Activated naive CD4-positive, alpha-beta T cell treated with anti-CD3 and anti-CD28 coated beads, Interleukin-2, amount 10 ng/mL, durations not matched to agents 7 days and 5 days (primary cell): Measurements from ENCODE around the gene RAB3GAP1.

ENCODE experiments used
- CTCF ChIA-PET: fragments of 350-600 bp; sonication (Branson Sonifier 250); formaldehyde crosslinking; loops from one replicate; lab custom pipeline; 2021; ENCODE audit warnings: antibody characterized with exemption; lab: Charles Lee
- DNase-seq: peaks from one replicate; pipeline ENCODE4 v3.0.0-alpha.2; 2020
- H3K27ac Mint-ChIP-seq: one replicate; pipeline ENCODE4 v1.8.0; 2021; ENCODE audit warnings: mild to moderate bottlenecking, moderate library complexity, mixed read lengths
- H3K27me3 Mint-ChIP-seq: one replicate; pipeline ENCODE4 v1.8.0; 2021; ENCODE audit warnings: mild to moderate bottlenecking, mixed read lengths
- H3K36me3 Mint-ChIP-seq: one replicate; pipeline ENCODE4 v1.8.0; 2021; ENCODE audit warnings: mixed read lengths
- H3K4me1 Mint-ChIP-seq: one replicate; pipeline ENCODE4 v1.8.0; 2021; ENCODE audit warnings: mixed read lengths
- H3K4me3 Mint-ChIP-seq: one replicate; pipeline ENCODE4 v1.8.0; 2021; ENCODE audit warnings: mild to moderate bottlenecking, moderate library complexity, mixed read lengths
- H3K9me3 Mint-ChIP-seq: one replicate; pipeline ENCODE4 v1.8.0; 2021; ENCODE audit warnings: mixed read lengths

The RAB3GAP1 gene

DNA sequence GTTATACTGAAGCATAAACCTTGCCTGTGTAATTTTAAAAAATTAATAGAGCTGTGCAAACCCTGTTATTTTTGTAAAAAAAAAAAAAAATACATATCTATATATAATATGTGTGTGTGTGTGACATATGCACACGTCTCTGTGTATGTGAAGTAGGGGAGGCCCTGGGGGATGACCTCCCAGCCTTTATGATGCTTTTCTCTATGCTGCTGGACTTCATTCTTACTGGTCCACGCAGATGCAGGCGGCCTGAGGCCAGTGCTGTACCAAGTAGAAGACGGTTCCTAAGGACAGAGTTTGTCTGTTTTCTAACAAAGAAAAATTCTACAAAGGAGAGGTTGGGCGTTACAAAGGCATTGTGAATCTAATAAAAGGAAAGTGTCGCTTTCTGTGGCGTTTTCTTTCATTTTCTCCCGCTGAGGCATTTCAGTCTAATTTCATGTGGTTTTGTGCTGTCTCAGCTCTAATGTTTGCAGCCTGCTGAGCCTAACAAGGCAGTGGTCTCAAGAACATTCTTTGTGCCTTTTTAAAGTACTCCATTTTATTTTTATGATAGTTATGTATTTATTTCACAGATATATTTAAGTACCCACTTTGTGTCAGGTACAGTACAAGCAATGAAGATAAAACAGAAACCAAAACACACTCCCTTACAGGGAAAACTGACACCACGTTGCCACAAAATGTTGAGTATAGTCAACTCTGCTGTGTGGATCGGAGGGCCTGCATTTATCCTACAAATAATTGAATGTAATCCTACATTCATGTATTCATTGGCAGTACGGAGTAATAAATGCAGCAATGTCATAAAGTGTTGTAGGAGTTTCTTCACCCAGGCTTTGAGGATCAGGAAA, 118.0 kb downstream of the RAB3GAP1 start:
- DNase-seq, result no peak
- peaks cover 7% of the 10 kb centered on the region for H3K4me1 Mint-ChIP-seq
- peak overlapping the region; percentile 17 for H3K4me3 Mint-ChIP-seq
- CTCF ChIA-PET, result interaction anchor here (1.2 kb wide), 1 partner anchor 166 kb away, joined by 5 read pairs; no protein-coding TSS in a partner anchor
- peaks cover 37% of the 10 kb centered on the region for H3K36me3 Mint-ChIP-seq
- no peaks in the 10 kb centered on the region for H3K27me3 Mint-ChIP-seq
- H3K9me3 Mint-ChIP-seq, result no peaks in the 10 kb centered on the region
- H3K27ac Mint-ChIP-seq, result peak overlapping the region; percentile 84

GRCh38 chr2:135174049-135174809, 122.1 kb downstream of the RAB3GAP1 start:
- H3K4me1 Mint-ChIP-seq, result peaks cover 7% of the 10 kb centered on the region
- H3K4me3 Mint-ChIP-seq, result no peak overlapping the region
- peaks cover 7% of the 10 kb centered on the region for H3K9me3 Mint-ChIP-seq
- H3K27me3 Mint-ChIP-seq, result no peaks in the 10 kb centered on the region
- no peak for DNase-seq
- CTCF ChIA-PET, result no interaction called here
- H3K36me3 Mint-ChIP-seq, result peaks cover 41% of the 10 kb centered on the region
- H3K27ac Mint-ChIP-seq, result no peak overlapping the region

GRCh38 chr2:135174810-135175093, 122.7 kb downstream of the RAB3GAP1 start:
- Mint-ChIP-seq H3K27me3 (no peaks in the 10 kb centered on the region), H3K4me1 (peaks cover 7% of the 10 kb centered on the region), H3K9me3 (peaks cover 7% of the 10 kb centered on the region), H3K36me3 (peaks cover 38% of the 10 kb centered on the region), H3K4me3 (no peak overlapping the region), H3K27ac (no peak overlapping the region)
- DNase-seq, result no peak
- CTCF ChIA-PET, result no interaction called here

DNA sequence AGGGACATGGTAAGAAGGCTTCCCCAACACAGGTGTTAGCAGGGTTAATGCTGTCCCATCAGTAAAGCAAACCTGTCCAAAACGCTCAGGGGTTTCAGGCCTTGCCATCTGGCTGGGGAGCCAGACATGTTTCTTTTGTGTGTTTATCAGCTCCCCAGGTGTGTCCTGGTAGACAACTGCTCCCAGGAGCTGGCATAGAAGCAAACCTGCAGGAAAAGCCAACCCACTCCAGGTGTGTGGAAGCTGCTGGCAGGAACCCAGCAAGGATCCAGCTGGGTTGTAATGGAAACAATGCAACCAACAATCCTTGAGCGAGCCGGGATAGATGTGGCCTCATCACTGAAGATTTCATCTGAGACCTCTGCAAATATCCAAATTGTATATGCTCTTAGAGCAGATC, 123.1 kb downstream of the RAB3GAP1 start:
- no peak overlapping the region for H3K4me3 Mint-ChIP-seq
- H3K4me1 Mint-ChIP-seq, result peaks cover 4% of the 10 kb centered on the region
- no peak for DNase-seq
- peaks cover 38% of the 10 kb centered on the region for H3K36me3 Mint-ChIP-seq
- no peak overlapping the region for H3K27ac Mint-ChIP-seq
- H3K27me3 Mint-ChIP-seq, result no peaks in the 10 kb centered on the region
- peaks cover 7% of the 10 kb centered on the region for H3K9me3 Mint-ChIP-seq
- CTCF ChIA-PET, result no interaction called here

DNA sequence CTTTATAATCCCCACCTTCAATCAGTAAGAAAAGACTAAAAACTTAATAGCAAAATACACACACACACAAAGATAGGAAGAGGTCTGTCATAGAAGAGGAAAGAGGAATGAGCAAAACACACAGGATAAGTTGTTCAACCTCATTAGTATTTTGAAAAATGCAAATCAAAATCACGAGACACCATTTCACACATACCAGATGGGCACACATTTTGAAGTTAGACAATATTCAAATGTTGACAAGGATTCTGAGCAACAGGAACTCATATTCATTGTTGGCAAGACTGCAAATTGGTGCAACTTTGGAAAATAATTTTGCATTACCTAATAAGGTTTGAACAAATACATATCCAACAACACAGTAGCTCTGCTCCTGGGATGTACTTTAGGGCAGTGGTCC, 127.6 kb downstream of the RAB3GAP1 start:
- no peak overlapping the region for H3K27ac Mint-ChIP-seq
- peaks cover 17% of the 10 kb centered on the region for H3K36me3 Mint-ChIP-seq
- H3K27me3 Mint-ChIP-seq, result no peaks in the 10 kb centered on the region
- CTCF ChIA-PET, result no interaction called here
- peaks cover 7% of the 10 kb centered on the region for H3K9me3 Mint-ChIP-seq
- DNase-seq, result no peak
- H3K4me1 Mint-ChIP-seq, result no peaks in the 10 kb centered on the region
- H3K4me3 Mint-ChIP-seq, result no peak overlapping the region

DNA sequence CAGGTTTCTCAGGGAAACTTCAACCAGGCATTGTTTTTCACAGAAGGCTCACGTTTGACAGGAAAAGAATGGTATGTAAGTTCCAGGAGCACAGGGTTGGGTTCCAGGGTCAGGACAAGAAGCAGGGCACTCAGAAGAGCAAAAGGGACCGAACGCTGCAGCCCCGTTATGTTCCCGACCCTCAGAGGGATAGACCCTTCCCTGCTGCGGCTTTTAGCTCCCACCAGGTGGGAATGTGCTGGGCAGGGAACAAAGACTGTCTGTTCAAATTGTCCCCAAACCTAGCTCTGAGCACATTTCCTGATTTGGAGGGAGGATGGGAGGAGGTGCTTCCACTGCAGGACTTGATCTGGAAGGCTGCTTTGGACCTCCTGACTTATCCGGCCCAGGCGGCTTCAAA, 130.1 kb downstream of the RAB3GAP1 start:
- Mint-ChIP-seq H3K36me3 (peaks cover 2% of the 10 kb centered on the region), H3K4me1 (no peaks in the 10 kb centered on the region), H3K4me3 (no peak overlapping the region), H3K27me3 (no peaks in the 10 kb centered on the region), H3K9me3 (peaks cover under 1% of the 10 kb centered on the region), H3K27ac (no peak overlapping the region)
- CTCF ChIA-PET, result no interaction called here
- no peak for DNase-seq

- CTCF ChIA-PET, result no interaction called here
- Mint-ChIP-seq H3K9me3 (no peaks in the 10 kb centered on the region), H3K4me1 (no peaks in the 10 kb centered on the region), H3K36me3 (peaks cover 1% of the 10 kb centered on the region), H3K27me3 (no peaks in the 10 kb centered on the region), H3K4me3 (no peak overlapping the region), H3K27ac (no peak overlapping the region)
- no peak for DNase-seq
These were observed 130.5 kb downstream of the RAB3GAP1 start for GRCh38 chr2:135182601-135183000.

GRCh38 chr2:135183822-135184221, 131.7 kb downstream of the RAB3GAP1 start:
- CTCF ChIA-PET, result no interaction called here
- Mint-ChIP-seq H3K27me3 (no peaks in the 10 kb centered on the region), H3K4me3 (no peak overlapping the region), H3K9me3 (no peaks in the 10 kb centered on the region), H3K27ac (no peak overlapping the region), H3K4me1 (no peaks in the 10 kb centered on the region), H3K36me3 (peaks cover 1% of the 10 kb centered on the region)
- no peak for DNase-seq

DNA sequence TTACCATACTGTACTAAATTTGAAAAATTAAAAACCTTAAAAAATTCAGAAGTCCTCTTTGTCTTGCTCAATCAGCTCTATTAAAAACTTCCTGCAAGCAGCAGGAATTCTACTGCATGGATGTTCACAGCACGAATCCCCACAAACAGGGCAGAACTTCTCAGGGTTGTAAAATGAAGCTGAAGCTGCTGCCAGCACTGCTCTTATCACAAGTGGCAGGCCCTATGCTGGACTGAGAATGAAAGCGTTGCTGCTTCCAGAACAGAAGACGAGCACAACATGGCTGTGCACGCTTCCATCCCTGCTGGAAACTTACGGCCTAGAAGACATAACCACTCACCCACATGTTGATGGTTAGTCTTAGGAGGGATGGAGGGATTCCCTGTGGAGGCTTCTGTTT, 134.0 kb downstream of the RAB3GAP1 start:
- Mint-ChIP-seq H3K9me3 (peaks cover 5% of the 10 kb centered on the region), H3K4me1 (no peaks in the 10 kb centered on the region), H3K36me3 (peaks cover 3% of the 10 kb centered on the region), H3K4me3 (no peak overlapping the region), H3K27ac (no peak overlapping the region), H3K27me3 (no peaks in the 10 kb centered on the region)
- no peak for DNase-seq
- CTCF ChIA-PET, result no interaction called here

DNA sequence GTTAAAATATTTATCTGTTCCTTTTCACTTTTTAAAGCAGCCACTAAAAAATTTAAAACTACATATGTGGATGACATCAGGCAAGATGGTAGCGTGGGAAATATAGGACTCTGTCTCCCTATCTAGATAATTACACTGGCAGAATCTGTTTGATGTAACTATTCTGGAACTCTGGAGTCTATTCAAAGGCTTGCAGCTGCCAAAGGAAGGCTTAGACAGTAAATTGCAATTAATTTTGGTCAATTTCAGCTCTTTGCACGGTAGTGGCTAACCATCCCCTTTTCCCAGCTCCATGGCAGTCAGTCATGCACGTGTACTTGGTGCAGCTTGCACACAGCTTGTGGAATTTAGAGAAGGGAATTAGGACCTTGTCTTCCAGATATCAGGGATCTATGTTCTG, 135.2 kb downstream of the RAB3GAP1 start:
- peaks cover 8% of the 10 kb centered on the region for H3K9me3 Mint-ChIP-seq

GRCh38 chr2:135189148-135189547, 137.1 kb downstream of the RAB3GAP1 start:
- H3K4me3 Mint-ChIP-seq, result no peak overlapping the region
- H3K4me1 Mint-ChIP-seq, result no peaks in the 10 kb centered on the region
- CTCF ChIA-PET, result no interaction called here
- H3K27me3 Mint-ChIP-seq, result no peaks in the 10 kb centered on the region
- peaks cover 9% of the 10 kb centered on the region for H3K9me3 Mint-ChIP-seq
- DNase-seq, result no peak
- H3K36me3 Mint-ChIP-seq, result peaks cover 3% of the 10 kb centered on the region
- no peak overlapping the region for H3K27ac Mint-ChIP-seq

More for the DNA sequence above, 135.2 kb downstream of the RAB3GAP1 start:
- Mint-ChIP-seq H3K27me3 (no peaks in the 10 kb centered on the region), H3K27ac (no peak overlapping the region), H3K36me3 (peaks cover 3% of the 10 kb centered on the region), H3K4me3 (no peak overlapping the region), H3K4me1 (no peaks in the 10 kb centered on the region)
- no peak for DNase-seq
- CTCF ChIA-PET, result no interaction called here

DNA sequence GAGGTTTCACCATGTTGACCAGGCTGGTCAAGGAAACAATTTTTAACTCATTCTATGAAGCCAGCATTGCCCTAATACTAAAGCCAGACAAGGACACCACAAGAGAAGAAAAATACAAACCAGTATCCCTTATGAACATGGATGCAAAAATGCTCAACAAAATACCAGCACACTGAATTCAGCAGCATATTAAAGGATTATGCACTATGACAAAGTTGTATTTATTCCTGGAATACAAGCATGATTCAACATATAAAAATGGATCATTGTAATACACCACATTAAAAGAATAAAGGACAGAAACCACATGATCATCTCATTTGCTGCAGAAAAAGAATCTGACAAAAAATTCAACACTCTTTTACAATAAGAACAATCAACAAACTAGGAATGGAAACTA, 138.7 kb downstream of the RAB3GAP1 start:
- H3K36me3 Mint-ChIP-seq, result peaks cover 2% of the 10 kb centered on the region
- H3K4me3 Mint-ChIP-seq, result no peak overlapping the region
- H3K4me1 Mint-ChIP-seq, result no peaks in the 10 kb centered on the region
- H3K27me3 Mint-ChIP-seq, result no peaks in the 10 kb centered on the region
- no peak for DNase-seq
- CTCF ChIA-PET, result no interaction called here
- H3K9me3 Mint-ChIP-seq, result peaks cover 10% of the 10 kb centered on the region
- H3K27ac Mint-ChIP-seq, result no peak overlapping the region

DNA sequence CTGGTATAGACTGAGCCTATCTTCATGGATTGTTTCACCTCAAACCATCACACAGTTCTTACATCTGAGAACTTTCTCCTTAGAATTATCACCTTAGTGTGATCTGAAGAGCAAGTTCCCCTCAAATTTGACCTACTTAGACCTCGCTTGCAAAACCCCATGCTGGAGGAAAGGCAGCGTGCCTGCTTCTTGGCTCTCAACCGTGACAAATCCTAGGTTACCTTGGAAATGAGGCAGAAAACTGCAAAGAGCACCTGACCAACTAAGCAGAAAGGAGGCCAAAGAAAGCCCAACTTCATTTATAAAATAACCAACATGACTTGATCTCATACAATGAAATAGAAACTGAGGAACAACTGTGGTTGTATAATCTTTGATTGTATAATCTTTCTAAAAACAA, 146.4 kb downstream of the RAB3GAP1 start:
- no peaks in the 10 kb centered on the region for H3K36me3 Mint-ChIP-seq
- no peak overlapping the region for H3K4me3 Mint-ChIP-seq
- H3K27me3 Mint-ChIP-seq, result no peaks in the 10 kb centered on the region
- CTCF ChIA-PET, result no interaction called here
- no peak overlapping the region for H3K27ac Mint-ChIP-seq
- H3K9me3 Mint-ChIP-seq, result peaks cover 2% of the 10 kb centered on the region
- DNase-seq, result no peak
- no peaks in the 10 kb centered on the region for H3K4me1 Mint-ChIP-seq

- DNase-seq, result no peak
- Mint-ChIP-seq H3K9me3 (no peaks in the 10 kb centered on the region), H3K4me1 (no peaks in the 10 kb centered on the region), H3K4me3 (no peak overlapping the region), H3K27ac (no peak overlapping the region), H3K27me3 (no peaks in the 10 kb centered on the region), H3K36me3 (peaks cover 2% of the 10 kb centered on the region)
- CTCF ChIA-PET, result no interaction called here
These were observed 150.7 kb downstream of the RAB3GAP1 start for GRCh38 chr2:135202751-135203150.

GRCh38 chr2:135203944-135204343, 151.9 kb downstream of the RAB3GAP1 start:
- H3K4me1 Mint-ChIP-seq, result no peaks in the 10 kb centered on the region
- no peaks in the 10 kb centered on the region for H3K9me3 Mint-ChIP-seq
- no peak for DNase-seq
- CTCF ChIA-PET, result no interaction called here
- H3K27me3 Mint-ChIP-seq, result no peaks in the 10 kb centered on the region
- peaks cover 2% of the 10 kb centered on the region for H3K36me3 Mint-ChIP-seq
- no peak overlapping the region for H3K4me3 Mint-ChIP-seq
- no peak overlapping the region for H3K27ac Mint-ChIP-seq
